PC-9 (cell line): ENCODE data around the gene PPP2R1B. TPM values are rescaled to one million over a fixed set of nuclear protein-coding genes. Genes with fewer than 3 reads are reported as not detected.

ENCODE experiments used
- BruUV-seq: library from RNA; stranded (reverse); fragments of 400-500 nt; replicated peaks from 2 replicates; lab custom pipeline; 2021; lab: Mats Ljungman, UMichigan
- CTCF ChIA-PET: fragments of 300-600 bp; sonication (Branson Sonifier 250); formaldehyde crosslinking; loops from one replicate; lab custom pipeline; 2022; ENCODE audit warnings: antibody characterized with exemption; lab: Charles Lee
- POLR2A ChIA-PET: fragments of 300-600 bp; sonication (Branson Sonifier 250); formaldehyde crosslinking; loops from one replicate; lab custom pipeline; 2022; ENCODE audit warnings: antibody characterized with exemption; ENCODE audit not compliant: unreplicated experiment; lab: Charles Lee
- DNase-seq, 2 experiments: peaks; one replicate each; pipeline versions ENCODE4 v3.0.0 to v3.0.0-alpha.2; 2015 to 2022; ENCODE audit warnings: mixed read lengths in 1 of 2
- H2AFZ ChIP-seq: fragments of 200-600 bp; sonication (generic); 2 replicates; pipeline ENCODE4 v1.8.1; 2017; ENCODE audit warnings: antibody characterized with exemption
- H3F3A ChIP-seq: fragments of 200-600 bp; sonication (generic); 2 replicates; pipeline ENCODE4 v1.8.1; 2017; ENCODE audit warnings: antibody characterized with exemption, mild to moderate bottlenecking, low read depth; ENCODE audit not compliant: insufficient read depth
- H3K27ac ChIP-seq: fragments of 200-600 bp; sonication (generic); 2 replicates; pipeline ENCODE4 v1.6.1; 2016; ENCODE audit warnings: mixed run types
- H3K27me3 ChIP-seq: fragments of 200-600 bp; sonication (generic); 2 replicates; pipeline ENCODE4 v1.6.1; 2016; ENCODE audit warnings: low read depth, mixed run types; ENCODE audit not compliant: insufficient read depth
- H3K36me3 ChIP-seq: fragments of 200-600 bp; sonication (generic); 2 replicates; pipeline ENCODE4 v1.6.1; 2016; ENCODE audit warnings: low read depth, mixed run types
- H3K4me1 ChIP-seq: fragments of 200-600 bp; sonication (generic); replicated peaks from 2 replicates; pipeline ENCODE4 v1.6.1; 2016; ENCODE audit warnings: mixed run types; ENCODE audit not compliant: insufficient read depth
- H3K4me2 ChIP-seq: fragments of 200-600 bp; sonication (generic); 2 replicates; pipeline ENCODE4 v1.6.1; 2017; ENCODE audit warnings: mixed run types
- H3K4me3 ChIP-seq: fragments of 200-600 bp; sonication (generic); 2 replicates; pipeline ENCODE4 v1.6.1; 2016; ENCODE audit warnings: mixed run types
- H3K79me2 ChIP-seq: fragments of 200-600 bp; sonication (generic); 2 replicates; pipeline ENCODE4 v1.6.1; 2017; ENCODE audit warnings: low read depth, mixed run types
- H3K9me2 ChIP-seq: fragments of 200-600 bp; sonication (generic); 2 replicates; pipeline ENCODE4 v1.8.1; 2017; ENCODE audit warnings: mild to moderate bottlenecking; ENCODE audit not compliant: insufficient read depth
- H3K9me3 ChIP-seq: fragments of 200-600 bp; sonication (generic); 2 replicates; pipeline ENCODE4 v1.8.1; 2016; ENCODE audit warnings: low read depth; ENCODE audit not compliant: insufficient read depth
- H4K20me1 ChIP-seq: fragments of 200-600 bp; sonication (generic); 2 replicates; pipeline ENCODE4 v1.8.1; 2017; ENCODE audit not compliant: insufficient read depth
- CTCF ChIP-seq: fragments of 200-600 bp; sonication (generic); conservative IDR thresholded peaks from 2 replicates; pipeline ENCODE4 v1.6.1; 2017; ENCODE audit warnings: mixed run types, antibody characterized with exemption, mild to moderate bottlenecking, moderate library complexity
- EZH2 ChIP-seq: fragments of 200-600 bp; sonication (generic); IDR thresholded peaks from 2 replicates; pipeline ENCODE4 v1.8.0; 2017; ENCODE audit warnings: antibody characterized with exemption, low read depth
- intact Hi-C: fragments of 100-400 bp; cut with micrococcal nuclease; formaldehyde crosslinking; loops from one replicate; pipeline ENCODE4 v1.10.0; 2022; ENCODE audit not compliant: unreplicated experiment
- total RNA-seq: library from RNA; stranded (reverse); gene quantifications from 2 replicates; pipeline ENCODE4 v1.2.3, GENCODE V29; 2021

The PPP2R1B gene
- total RNA-seq, 1 experiment from 2014 or later: 36.4 TPM

DNA sequence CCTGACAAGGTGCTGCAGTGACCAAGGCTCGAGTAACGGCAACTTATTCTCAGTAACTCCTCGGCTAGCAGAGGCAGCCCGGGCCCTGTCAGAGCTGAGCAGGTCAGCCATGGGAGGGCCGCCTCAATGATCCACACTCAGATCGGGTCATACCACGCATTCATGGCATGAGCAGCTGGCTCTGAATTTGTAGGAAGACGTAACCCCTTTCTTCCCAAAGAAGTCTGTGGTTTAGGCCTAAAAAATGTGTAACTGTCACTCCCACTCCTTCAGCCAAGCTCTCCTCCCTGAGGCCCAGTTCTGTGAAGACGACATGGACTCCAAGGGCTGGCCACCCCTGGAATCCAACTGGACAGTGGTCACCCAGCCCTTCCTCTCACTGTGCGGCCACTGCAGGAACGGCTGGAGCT lies 30.0 kb downstream of the PPP2R1B start:
- POLR2A ChIA-PET: no interaction called here
- H3F3A ChIP-seq: peaks cover 31% of the 10 kb centered on the region
- H3K4me2 ChIP-seq: peak overlapping the region; percentile 80
- no peak overlapping the region for H2AFZ ChIP-seq
- intact Hi-C loops: no loop called here
- no peaks in the 10 kb centered on the region for H3K27me3 ChIP-seq
- H3K27ac ChIP-seq: peak overlapping the region; percentile 85
- H4K20me1 ChIP-seq: no peaks in the 10 kb centered on the region
- peaks cover 34% of the 10 kb centered on the region for H3K4me1 ChIP-seq
- peak overlapping the region; percentile 5; the same call in 1 of the 2 replicates for H3K4me3 ChIP-seq
- H3K36me3 ChIP-seq: no peaks in the 10 kb centered on the region; the same call in 1 of the 2 replicates
- no peaks in the 10 kb centered on the region for H3K79me2 ChIP-seq
- CTCF ChIA-PET: no interaction called here
- TSS peak; percentile 75 for BruUV-seq
- DNase-seq: no peak
- TF ChIP-seq CTCF: no peak
- no peaks in the 10 kb centered on the region for H3K9me2 ChIP-seq
- H3K9me3 ChIP-seq: no peaks in the 10 kb centered on the region

DNA sequence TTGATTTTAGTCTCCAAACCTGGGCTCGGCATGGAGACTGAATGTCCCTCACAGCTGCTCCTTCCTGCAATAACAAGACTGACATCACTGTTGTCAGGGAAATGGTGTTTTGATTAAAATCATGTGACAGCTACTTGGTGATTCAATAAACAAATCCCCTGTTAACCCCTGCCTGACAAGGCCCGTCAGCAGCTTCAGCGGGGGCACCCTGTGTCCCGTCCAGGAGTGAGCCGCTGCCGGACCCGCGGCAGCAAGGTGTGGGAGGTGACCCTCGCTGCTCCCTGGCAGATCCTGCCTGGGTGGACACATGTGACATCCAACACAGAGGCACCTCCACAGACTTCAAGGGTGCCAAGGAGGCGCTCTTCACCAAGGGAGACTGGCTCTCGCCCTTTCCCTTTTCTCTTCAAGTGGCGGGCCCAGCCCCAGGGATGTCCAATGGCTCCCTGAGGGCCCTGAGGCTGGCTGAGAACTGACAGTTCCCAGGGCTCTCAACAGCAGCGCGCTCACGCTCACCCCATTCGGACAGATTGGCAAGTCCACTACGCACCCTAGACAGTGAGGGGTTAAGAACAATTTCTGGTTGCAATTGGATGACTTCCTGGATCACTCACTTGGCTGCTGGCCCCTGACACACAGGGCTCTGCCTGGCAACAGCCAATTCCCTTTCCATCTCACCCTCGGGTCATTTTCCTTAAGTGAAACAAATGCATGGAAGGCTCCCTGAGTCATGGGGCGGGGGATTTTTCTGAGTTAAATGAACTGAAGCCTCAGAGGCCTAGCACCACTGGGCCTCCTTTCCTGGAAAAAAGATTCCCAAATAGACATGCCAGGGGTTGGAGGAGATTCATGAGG lies 30.7 kb downstream of the PPP2R1B start:
- peak overlapping the region; percentile 51; the same call in 1 of the 2 replicates for H3K4me3 ChIP-seq
- CTCF ChIA-PET: no interaction called here
- POLR2A ChIA-PET: interaction anchor here (0.5 to 0.6 kb wide), 2 partner anchors 149 to 329 kb away, joined by 3 to 6 read pairs; no protein-coding TSS in a partner anchor
- peak; percentile 84 to 98 for DNase-seq
- TF ChIP-seq CTCF: no peak
- TF ChIP-seq EZH2: no peak
- H3K27me3 ChIP-seq: no peaks in the 10 kb centered on the region
- H3K79me2 ChIP-seq: no peaks in the 10 kb centered on the region
- peak overlapping the region; percentile 80 for H3K4me2 ChIP-seq
- H3K27ac ChIP-seq: peak overlapping the region; percentile 85
- no peaks in the 10 kb centered on the region for H4K20me1 ChIP-seq
- BruUV-seq: no TSS peak
- peaks cover 31% of the 10 kb centered on the region for H3F3A ChIP-seq
- H3K4me1 ChIP-seq: peaks cover 34% of the 10 kb centered on the region
- H3K36me3 ChIP-seq: no peaks in the 10 kb centered on the region
- H2AFZ ChIP-seq: peak overlapping the region; percentile 27; the same call in 1 of the 2 replicates
- no peaks in the 10 kb centered on the region for H3K9me2 ChIP-seq
- intact Hi-C loops: no loop called here
- no peaks in the 10 kb centered on the region for H3K9me3 ChIP-seq

GRCh38 chr11:111734954-111735261 lies 31.3 kb downstream of the PPP2R1B start:
- DNase-seq: no peak
- Histone ChIP-seq H3K4me3 (peak overlapping the region; percentile 51; the same call in 1 of the 2 replicates), H3K36me3 (no peaks in the 10 kb centered on the region), H3K4me1 (peaks cover 34% of the 10 kb centered on the region), H2AFZ (no peak overlapping the region), H3K9me2 (no peaks in the 10 kb centered on the region), H3K79me2 (no peaks in the 10 kb centered on the region), H3K4me2 (peak overlapping the region; percentile 80), H3F3A (peaks cover 25% of the 10 kb centered on the region), H3K27me3 (no peaks in the 10 kb centered on the region), H3K27ac (peak overlapping the region; percentile 31), H3K9me3 (no peaks in the 10 kb centered on the region), H4K20me1 (no peaks in the 10 kb centered on the region)
- BruUV-seq: TSS peak; percentile 20
- intact Hi-C loops: no loop called here
- CTCF ChIA-PET: no interaction called here
- POLR2A ChIA-PET: interaction anchor here (0.5 to 0.6 kb wide), 2 partner anchors 149 to 330 kb away, joined by 3 to 6 read pairs; no protein-coding TSS in a partner anchor
- no peak for TF ChIP-seq CTCF
- TF ChIP-seq EZH2: no peak
